ENCODE measurements around the gene CCR5AS.
"Not testable (repeated sequence)": the region's sequence is repeated elsewhere in the genome, so short reads cannot be mapped to it uniquely, and the experiment has no call there.

CCR5AS gene

GRCh38 chr3:46334741-46335478 is 72.0 kb downstream of the CCR5AS start:
- no peak overlapping the region for H3K4me3 ChIP-seq
- no peak for DNase-seq
- H3K27me3 ChIP-seq: no peaks in the 10 kb centered on the region
- H3K9me3 ChIP-seq: no peaks in the 10 kb centered on the region
- H3K9ac ChIP-seq (ENCODE audit: low read depth in 2 of 2, low read length in 2 of 2): no peak overlapping the region
- intact Hi-C loops (cut with DNase I): no loop called here
- H3K36me3 ChIP-seq: no peaks in the 10 kb centered on the region
- H3K4me1 ChIP-seq: no peaks in the 10 kb centered on the region
- no peak for TF ChIP-seq CTCF (IDR thresholded peaks at IDR 0.05)
- no peak overlapping the region for H3K27ac ChIP-seq

GRCh38 chr3:46330676-46331075 is 76.2 kb downstream of the CCR5AS start:
- DNase-seq; H3K27me3 ChIP-seq; intact Hi-C loops (cut with DNase I); H3K4me1 ChIP-seq; H3K9me3 ChIP-seq; H3K36me3 ChIP-seq; H3K4me3 ChIP-seq; H3K9ac ChIP-seq (ENCODE audit: low read depth in 2 of 2, low read length in 2 of 2); H3K27ac ChIP-seq: not testable (repeated sequence)

GRCh38 chr3:46325645-46326300 is 81.1 kb downstream of the CCR5AS start:
- Histone ChIP-seq H3K27me3 (no peaks in the 10 kb centered on the region), H3K27ac (no peak overlapping the region), H3K9ac (ENCODE audit: low read depth in 2 of 2, low read length in 2 of 2) (no peak overlapping the region), H3K4me1 (no peaks in the 10 kb centered on the region), H3K36me3 (no peaks in the 10 kb centered on the region), H3K4me3 (no peak overlapping the region), H3K9me3 (no peaks in the 10 kb centered on the region)
- no peak for DNase-seq
- intact Hi-C loops (cut with DNase I): no loop called here
- no peak for TF ChIP-seq CTCF (IDR thresholded peaks at IDR 0.05)

- Histone ChIP-seq H3K27me3 (no peaks in the 10 kb centered on the region), H3K4me3 (no peak overlapping the region), H3K9ac (ENCODE audit: low read depth in 2 of 2, low read length in 2 of 2) (no peak overlapping the region), H3K4me1 (no peaks in the 10 kb centered on the region), H3K27ac (no peak overlapping the region), H3K36me3 (no peaks in the 10 kb centered on the region), H3K9me3 (no peaks in the 10 kb centered on the region)
- DNase-seq: no peak
- no peak for TF ChIP-seq CTCF (IDR thresholded peaks at IDR 0.05)
- intact Hi-C loops (cut with DNase I): no loop called here
Observed at GRCh38 chr3:46324036-46324435, 82.8 kb downstream of the CCR5AS start.

- no peaks in the 10 kb centered on the region for H3K36me3 ChIP-seq
- no peaks in the 10 kb centered on the region for H3K4me1 ChIP-seq
- no peak overlapping the region for H3K27ac ChIP-seq
- no peak for DNase-seq
- no peaks in the 10 kb centered on the region for H3K27me3 ChIP-seq
- no peak overlapping the region for H3K9ac ChIP-seq (ENCODE audit: low read depth in 2 of 2, low read length in 2 of 2)
- H3K4me3 ChIP-seq: no peak overlapping the region
- no peaks in the 10 kb centered on the region for H3K9me3 ChIP-seq
- intact Hi-C loops (cut with DNase I): no loop called here
- TF ChIP-seq CTCF (IDR thresholded peaks at IDR 0.05): no peak
Observed at GRCh38 chr3:46321461-46322104, 85.3 kb downstream of the CCR5AS start.

Measured in colonic mucosa (tissue), 4 donors.